GM21360 (cell line): ENCODE data around the gene ZSCAN25.
"Not testable (repeated sequence)": the region's sequence is repeated elsewhere in the genome, so short reads cannot be mapped to it uniquely, and the experiment has no call there.

Experiments
- ATAC-seq: cut with Tn5 transposase; IDR thresholded peaks from one replicate; pipeline ENCODE4 v1.9.1; 2021; ENCODE audit warnings: mild to moderate bottlenecking, moderate library complexity; ENCODE audit not compliant: unreplicated experiment

The ZSCAN25 gene

DNA sequence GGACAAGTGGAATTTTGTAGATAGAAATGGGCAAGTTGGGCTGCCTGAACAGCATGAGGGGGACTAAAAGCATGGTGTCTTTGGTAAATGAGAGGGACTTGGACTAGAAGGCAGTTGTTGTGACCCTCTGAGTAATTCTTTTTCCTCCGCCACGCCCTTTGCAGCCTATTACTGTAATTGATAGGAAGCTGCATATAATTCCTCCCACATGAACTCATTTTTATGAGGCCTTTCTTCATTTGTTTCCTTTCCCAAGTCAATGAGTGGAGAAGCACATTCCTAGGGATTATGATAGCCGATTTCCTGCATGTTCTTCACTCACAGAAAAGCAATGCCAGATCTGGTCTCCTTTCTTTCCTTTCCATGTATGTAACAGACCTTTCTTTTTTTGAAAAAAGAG is 27.7 kb downstream of the ZSCAN25 start:
- ATAC-seq: no peak

GRCh38 chr7:99645590-99645989 is 28.8 kb downstream of the ZSCAN25 start:
- no peak for ATAC-seq

GRCh38 chr7:99648843-99649242 is 32.1 kb downstream of the ZSCAN25 start:
- no peak for ATAC-seq

DNA sequence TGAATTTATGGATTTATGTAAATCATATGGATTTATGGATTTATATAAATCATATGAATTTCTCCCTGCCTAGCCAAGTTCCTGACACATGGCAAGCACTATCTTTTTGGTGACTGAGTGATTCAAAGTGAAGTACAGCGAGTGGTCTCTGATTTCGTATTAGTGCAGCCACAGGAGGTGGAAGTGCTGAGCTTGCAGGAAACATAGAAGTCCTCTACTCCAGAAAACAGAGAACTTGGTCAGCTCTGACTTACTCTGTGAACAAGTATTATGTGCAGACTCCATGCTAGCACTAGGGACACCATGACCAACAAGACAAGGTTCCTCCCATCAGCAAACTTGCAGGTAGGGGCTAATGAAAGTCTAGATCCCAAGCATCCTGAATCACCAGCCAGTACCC is 34.5 kb downstream of the ZSCAN25 start:
- no peak for ATAC-seq

DNA sequence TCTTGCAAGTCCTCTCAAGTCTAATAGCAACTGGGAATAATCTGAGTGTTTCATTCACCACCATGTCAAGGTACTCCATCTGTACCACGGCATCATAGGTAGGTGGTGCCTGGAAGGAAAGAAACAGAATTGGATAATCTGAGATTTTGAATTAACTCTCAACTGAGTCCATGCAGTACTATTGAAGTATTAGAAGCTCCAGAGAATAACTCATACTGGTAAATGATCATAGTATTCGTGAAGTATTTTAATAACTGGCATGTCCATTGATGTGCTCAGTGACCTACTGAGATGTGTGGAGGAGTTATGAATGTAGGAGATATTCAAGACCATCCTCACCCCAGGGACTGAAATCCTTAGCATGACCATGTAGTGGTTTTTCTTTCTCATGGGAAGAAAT is 35.9 kb downstream of the ZSCAN25 start:
- no peak for ATAC-seq

- not testable (repeated sequence) for ATAC-seq
These were observed 36.5 kb downstream of the ZSCAN25 start for GRCh38 chr7:99653269-99653668.

DNA sequence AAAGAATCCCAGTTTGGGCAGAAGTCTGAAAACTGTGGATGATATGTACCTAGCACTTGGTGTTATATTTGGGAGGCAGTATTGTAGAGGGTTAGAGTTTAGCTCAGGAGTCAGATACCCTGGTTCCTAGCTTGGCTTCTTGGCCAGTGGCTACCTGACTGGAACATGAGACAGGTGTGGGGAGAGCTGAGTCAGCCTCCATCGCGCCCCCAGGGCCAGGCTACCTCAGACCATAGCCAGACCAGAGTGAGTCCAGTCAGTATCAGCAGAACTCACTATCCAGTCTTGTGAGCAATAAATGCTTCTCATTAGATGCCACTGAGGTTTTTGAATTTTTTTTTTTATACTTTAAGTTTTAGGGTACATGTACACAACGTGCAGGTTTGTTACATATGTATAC is 37.0 kb downstream of the ZSCAN25 start:
- ATAC-seq: no peak

DNA sequence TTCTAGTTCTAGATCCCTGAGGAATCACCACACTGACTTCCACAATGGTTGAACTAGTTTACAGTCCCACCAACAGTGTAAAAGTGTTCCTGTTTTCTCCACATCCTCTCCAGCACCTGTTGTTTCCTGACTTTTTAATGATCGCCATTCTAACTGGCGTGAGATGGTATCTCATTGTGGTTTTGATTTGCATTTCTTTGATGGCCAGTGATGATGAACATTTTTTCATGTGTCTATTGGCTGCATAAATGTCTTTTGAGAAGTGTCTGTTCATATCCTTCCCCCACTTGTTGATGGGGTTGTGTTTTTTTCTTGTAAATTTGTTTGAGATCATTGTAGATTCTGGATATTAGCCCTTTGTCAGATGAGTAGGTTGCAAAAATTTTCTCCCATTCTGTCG is 37.9 kb downstream of the ZSCAN25 start:
- not testable (repeated sequence) for ATAC-seq

DNA sequence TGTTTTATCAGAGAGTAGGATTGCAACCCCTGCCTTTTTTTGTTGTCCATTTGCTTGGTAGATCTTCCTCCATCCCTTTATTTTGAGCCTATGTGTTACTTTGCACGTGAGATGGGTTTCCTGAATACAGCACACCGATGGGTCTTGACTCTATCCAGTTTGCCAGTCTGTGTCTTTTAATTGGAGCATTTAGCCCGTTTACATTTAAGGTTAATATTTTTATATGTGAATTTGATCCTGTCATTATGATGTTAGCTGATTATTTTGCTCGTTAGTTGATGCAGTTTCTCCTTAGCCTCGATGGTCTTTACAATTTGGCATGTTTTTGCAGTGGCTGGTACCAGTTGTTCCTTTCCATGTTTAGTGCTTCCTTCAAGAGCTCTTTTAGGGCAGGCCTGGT is 41.1 kb downstream of the ZSCAN25 start:
- ATAC-seq: not testable (repeated sequence)

- ATAC-seq: no peak
These were observed 48.7 kb downstream of the ZSCAN25 start for GRCh38 chr7:99665312-99666012.

- no peak for ATAC-seq
These were observed 49.3 kb downstream of the ZSCAN25 start for GRCh38 chr7:99666013-99666395.

- ATAC-seq: no peak
These were observed 50.4 kb downstream of the ZSCAN25 start for GRCh38 chr7:99667179-99667578.

DNA sequence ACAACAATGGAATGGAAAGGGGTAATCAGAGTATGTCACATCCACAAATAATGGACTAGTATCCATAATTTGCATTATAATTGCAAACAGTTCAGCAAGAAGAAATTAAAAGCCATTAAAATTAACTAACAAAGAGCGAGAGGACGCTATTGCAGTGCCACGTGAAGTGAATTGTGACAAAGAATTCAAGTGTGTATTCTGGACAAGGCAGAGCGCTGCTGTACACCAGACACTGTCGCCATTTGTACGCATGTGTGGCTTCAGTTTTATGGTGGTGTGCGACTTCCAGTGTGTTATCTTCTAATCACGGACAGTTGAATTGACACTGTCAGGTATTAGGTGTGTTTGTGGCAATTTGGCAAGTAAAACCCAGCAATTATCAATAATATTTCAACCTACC is 51.8 kb downstream of the ZSCAN25 start:
- ATAC-seq: no peak

DNA sequence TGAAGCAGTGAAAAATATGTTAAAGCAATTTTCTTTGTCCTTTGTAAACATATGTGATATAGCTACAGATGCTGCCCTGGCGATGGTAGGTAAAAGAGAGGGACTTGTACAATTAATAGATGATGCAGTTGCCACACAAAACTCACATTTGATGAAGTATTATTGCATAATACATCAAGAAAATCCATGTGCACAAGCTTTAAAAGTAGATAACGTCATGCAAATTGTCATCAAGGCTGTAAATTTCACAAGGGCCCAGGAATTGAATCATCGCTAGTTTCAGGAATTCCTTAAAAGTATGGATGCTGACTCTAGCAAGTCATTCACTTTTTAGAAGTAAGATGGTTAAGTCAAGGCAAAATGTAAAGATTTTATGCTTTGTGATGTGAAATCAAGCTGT is 53.0 kb downstream of the ZSCAN25 start:
- no peak for ATAC-seq

GRCh38 chr7:99672573-99672972 is 55.8 kb downstream of the ZSCAN25 start:
- ATAC-seq: no peak

GRCh38 chr7:99674995-99675742 is 58.4 kb downstream of the ZSCAN25 start:
- ATAC-seq: no peak

GRCh38 chr7:99677013-99677647 is 60.4 kb downstream of the ZSCAN25 start:
- no peak for ATAC-seq

DNA sequence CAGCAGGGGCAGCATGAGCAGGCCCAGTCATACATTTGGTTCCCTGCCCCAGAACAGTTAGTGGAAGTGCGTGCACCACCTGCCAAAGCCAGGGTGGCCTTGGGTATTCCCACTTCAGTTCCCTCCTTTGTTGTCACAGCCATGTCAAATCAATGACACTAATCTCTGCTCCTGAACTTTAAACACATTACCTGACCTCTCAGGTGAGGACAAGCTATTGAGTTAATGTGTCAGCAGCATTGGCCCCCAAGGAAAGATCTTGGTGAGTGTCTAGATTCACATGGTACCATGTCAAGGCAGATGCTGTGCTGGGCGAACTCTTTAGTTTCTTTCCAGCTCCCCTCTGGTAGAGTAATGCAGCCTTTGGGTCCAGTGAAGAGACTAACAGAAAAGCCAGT is 60.9 kb downstream of the ZSCAN25 start:
- no peak for ATAC-seq

- no peak for ATAC-seq
These were observed 62.3 kb downstream of the ZSCAN25 start for GRCh38 chr7:99679032-99679399.

GRCh38 chr7:99679400-99680191 is 62.9 kb downstream of the ZSCAN25 start, which contains the start of gene CYP3A5:
CYP3A5 (minus strand) TSS chr7:99679996; CDS start chr7:99679896, 100 bp downstream.
- ATAC-seq: no peak
